SU-DHL-6 (cell line): ENCODE results near the gene B4GALT6.

Experiments
- H2AFZ ChIP-seq: fragments of 200-600 bp; sonication (generic); 2 replicates; pipeline ENCODE4 v1.6.1; 2014; ENCODE audit warnings: low read depth, mild to moderate bottlenecking, moderate library complexity, mixed read lengths, antibody characterized with exemption, low read length; ENCODE audit not compliant: severe bottlenecking
- H3F3A ChIP-seq: fragments of 200-600 bp; shearing (Covaris generic); 2 replicates; pipeline ENCODE4 v1.6.0; 2016; ENCODE audit warnings: antibody characterized with exemption, mild to moderate bottlenecking; ENCODE audit not compliant: insufficient read depth
- H3K27ac ChIP-seq: fragments of 200-600 bp; sonication (generic); 2 replicates; pipeline ENCODE4 v1.5.1; 2016; ENCODE audit warnings: low read depth, mild to moderate bottlenecking, low read length, moderate library complexity, mixed read lengths
- H3K27me3 ChIP-seq: fragments of 200-600 bp; sonication (generic), shearing (Covaris generic); 2 replicates; pipeline ENCODE4 v1.6.0; 2014; ENCODE audit warnings: mild to moderate bottlenecking, low read length
- H3K36me3 ChIP-seq: fragments of 200-600 bp; sonication (generic); 2 replicates; pipeline ENCODE4 v1.6.1; 2014; ENCODE audit warnings: mild to moderate bottlenecking, low read length, mixed read lengths
- H3K4me2 ChIP-seq: fragments of 300-600, 200-600 bp; shearing (Covaris generic), sonication (generic); 2 replicates; pipeline ENCODE4 v1.6.0; 2014; ENCODE audit warnings: low read length, low read depth, mild to moderate bottlenecking; ENCODE audit not compliant: poor library complexity, severe bottlenecking
- H3K4me3 ChIP-seq: fragments of 200-600 bp; sonication (generic); 2 replicates; pipeline ENCODE4 v1.5.1; 2014; ENCODE audit warnings: antibody characterized with exemption, low read length, mild to moderate bottlenecking, mixed read lengths; ENCODE audit not compliant: insufficient read depth, poor library complexity, severe bottlenecking
- H3K79me2 ChIP-seq: fragments of 200-600 bp; sonication (generic); 2 replicates; pipeline ENCODE4 v1.6.1; 2014; ENCODE audit warnings: mild to moderate bottlenecking, low read length, moderate library complexity; ENCODE audit not compliant: insufficient read depth
- H3K9ac ChIP-seq: fragments of 200-600 bp; sonication (generic); 2 replicates; pipeline ENCODE4 v1.7.0; 2014; ENCODE audit warnings: mild to moderate bottlenecking, low read length
- H3K9me2 ChIP-seq: fragments of 200-600 bp; sonication (generic); replicated peaks from 2 replicates; pipeline ENCODE4 v1.6.1; 2014; ENCODE audit warnings: low read length; ENCODE audit not compliant: insufficient read depth
- H3K9me3 ChIP-seq: fragments of 200-600 bp; sonication (generic); 2 replicates; pipeline ENCODE4 v1.6.1; 2014; ENCODE audit warnings: low read length, mixed read lengths; ENCODE audit not compliant: insufficient read depth
- H4K20me1 ChIP-seq: fragments of 200-600 bp; sonication (generic); 2 replicates; pipeline ENCODE4 v1.6.1; 2014; ENCODE audit warnings: low read depth, mild to moderate bottlenecking, antibody characterized with exemption, low read length, moderate library complexity, mixed read lengths
- EZH2phosphoT487 ChIP-seq: fragments of 200-600 bp; sonication (generic), shearing (Covaris generic); conservative IDR thresholded peaks from 2 replicates; pipeline ENCODE4 v1.6.1; 2018; ENCODE audit warnings: mild to moderate bottlenecking, antibody characterized with exemption, low read length, moderate library complexity, mixed read lengths
- TF ChIP-seq, protein P1 (sequence below): fragments of 200-600 bp; sonication (generic); IDR thresholded peaks from one replicate; pipeline ENCODE4 v1.5.1; 2017; ENCODE audit warnings: antibody characterized with exemption, mild to moderate bottlenecking, low read length, moderate library complexity; ENCODE audit not compliant: insufficient read depth, poor library complexity, severe bottlenecking

The B4GALT6 gene

DNA sequence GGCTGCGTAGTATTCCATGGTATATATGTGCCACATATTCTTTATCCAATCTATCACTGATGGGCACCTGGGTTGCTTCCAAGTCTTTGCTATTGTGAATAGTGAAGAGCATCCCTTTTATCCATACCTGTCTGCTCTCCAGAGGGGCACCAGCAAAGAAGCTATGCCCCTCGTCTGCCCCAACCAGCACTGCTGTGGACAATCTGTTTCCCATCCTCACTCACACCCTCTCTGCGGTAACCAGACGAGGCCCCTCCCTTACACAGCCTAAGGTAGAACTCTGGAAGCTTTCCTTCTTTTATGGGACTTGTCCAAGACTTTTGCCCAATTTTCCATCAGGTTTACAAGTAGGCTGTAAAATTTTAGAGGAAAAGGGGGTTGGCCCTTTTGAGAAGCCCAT is 67.8 kb downstream of the B4GALT6 start:
- no peaks in the 10 kb centered on the region for H3K9me3 ChIP-seq
- no peaks in the 10 kb centered on the region for H3K79me2 ChIP-seq
- H3K27ac ChIP-seq: no peak overlapping the region
- H3K36me3 ChIP-seq: no peaks in the 10 kb centered on the region
- H3K9ac ChIP-seq: no peak overlapping the region
- H2AFZ ChIP-seq: no peak overlapping the region
- no peaks in the 10 kb centered on the region for H3K27me3 ChIP-seq
- H4K20me1 ChIP-seq: no peaks in the 10 kb centered on the region
- no peaks in the 10 kb centered on the region for H3F3A ChIP-seq
- TF ChIP-seq EZH2phosphoT487: no peak
- TF ChIP-seq, protein P1, sequence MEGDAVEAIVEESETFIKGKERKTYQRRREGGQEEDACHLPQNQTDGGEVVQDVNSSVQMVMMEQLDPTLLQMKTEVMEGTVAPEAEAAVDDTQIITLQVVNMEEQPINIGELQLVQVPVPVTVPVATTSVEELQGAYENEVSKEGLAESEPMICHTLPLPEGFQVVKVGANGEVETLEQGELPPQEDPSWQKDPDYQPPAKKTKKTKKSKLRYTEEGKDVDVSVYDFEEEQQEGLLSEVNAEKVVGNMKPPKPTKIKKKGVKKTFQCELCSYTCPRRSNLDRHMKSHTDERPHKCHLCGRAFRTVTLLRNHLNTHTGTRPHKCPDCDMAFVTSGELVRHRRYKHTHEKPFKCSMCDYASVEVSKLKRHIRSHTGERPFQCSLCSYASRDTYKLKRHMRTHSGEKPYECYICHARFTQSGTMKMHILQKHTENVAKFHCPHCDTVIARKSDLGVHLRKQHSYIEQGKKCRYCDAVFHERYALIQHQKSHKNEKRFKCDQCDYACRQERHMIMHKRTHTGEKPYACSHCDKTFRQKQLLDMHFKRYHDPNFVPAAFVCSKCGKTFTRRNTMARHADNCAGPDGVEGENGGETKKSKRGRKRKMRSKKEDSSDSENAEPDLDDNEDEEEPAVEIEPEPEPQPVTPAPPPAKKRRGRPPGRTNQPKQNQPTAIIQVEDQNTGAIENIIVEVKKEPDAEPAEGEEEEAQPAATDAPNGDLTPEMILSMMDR: no peak
- no peak overlapping the region for H3K4me2 ChIP-seq
- H3K4me3 ChIP-seq: no peak overlapping the region
- H3K9me2 ChIP-seq: no peaks in the 10 kb centered on the region

DNA sequence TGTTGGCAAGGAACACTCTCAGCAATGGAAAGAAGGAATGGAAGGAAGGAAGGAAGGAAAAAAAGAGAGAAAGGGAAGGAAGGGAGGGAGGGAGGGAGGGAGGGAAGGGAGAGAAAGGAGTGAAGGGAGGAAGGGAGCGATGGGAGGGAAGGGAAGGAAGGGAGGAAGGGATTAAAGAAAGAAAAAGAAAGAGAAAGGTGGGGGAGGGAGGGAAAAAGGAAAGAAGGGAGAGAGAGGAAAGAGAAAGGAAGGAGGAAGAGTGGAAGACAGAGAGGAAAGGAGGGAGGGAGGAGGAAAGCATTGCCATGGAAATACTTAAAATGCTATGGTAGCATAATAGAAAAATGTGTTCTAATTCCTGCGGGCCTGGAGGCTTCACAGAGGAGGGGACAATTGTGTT is 70.3 kb downstream of the B4GALT6 start:
- H3K9ac ChIP-seq: no peak overlapping the region
- no peaks in the 10 kb centered on the region for H3F3A ChIP-seq
- TF ChIP-seq, protein P1: no peak
- no peak for TF ChIP-seq EZH2phosphoT487
- no peak overlapping the region for H3K4me3 ChIP-seq
- H3K4me2 ChIP-seq: no peak overlapping the region
- H3K9me3 ChIP-seq: no peaks in the 10 kb centered on the region
- H3K79me2 ChIP-seq: no peaks in the 10 kb centered on the region
- H3K36me3 ChIP-seq: no peaks in the 10 kb centered on the region
- no peaks in the 10 kb centered on the region for H3K27me3 ChIP-seq
- no peaks in the 10 kb centered on the region for H3K9me2 ChIP-seq
- no peaks in the 10 kb centered on the region for H4K20me1 ChIP-seq
- no peak overlapping the region for H2AFZ ChIP-seq
- H3K27ac ChIP-seq: no peak overlapping the region

DNA sequence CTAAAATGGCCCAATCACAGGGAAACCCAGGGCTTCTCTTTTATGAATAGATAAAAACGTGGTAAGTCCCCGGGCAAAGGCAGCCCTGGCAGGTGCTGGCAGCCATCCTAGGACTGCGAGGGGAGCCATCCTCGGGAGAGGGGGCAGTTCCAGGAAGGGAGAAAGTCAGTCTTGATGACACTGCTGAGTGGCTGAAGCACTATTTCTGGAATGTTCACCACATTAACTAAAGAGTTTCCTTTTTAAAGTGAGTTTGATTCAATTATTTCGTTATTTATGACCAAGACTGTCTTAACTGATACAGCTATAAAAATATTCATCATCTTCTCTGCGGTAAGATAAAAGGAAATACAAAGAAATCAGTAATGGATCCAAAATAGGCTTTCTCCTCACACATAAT is 72.3 kb downstream of the B4GALT6 start:
- TF ChIP-seq EZH2phosphoT487: no peak
- TF ChIP-seq, protein P1: no peak
- Histone ChIP-seq H3K36me3 (no peaks in the 10 kb centered on the region), H4K20me1 (no peaks in the 10 kb centered on the region), H3K9ac (no peak overlapping the region), H3F3A (no peaks in the 10 kb centered on the region), H3K9me3 (no peaks in the 10 kb centered on the region), H3K79me2 (no peaks in the 10 kb centered on the region), H3K27me3 (no peaks in the 10 kb centered on the region), H2AFZ (no peak overlapping the region), H3K9me2 (no peaks in the 10 kb centered on the region), H3K4me3 (no peak overlapping the region), H3K27ac (no peak overlapping the region), H3K4me2 (no peak overlapping the region)
